GM19099 (cell line): Measurements from ENCODE around the gene SCYL1.

Experiments
- POLR2A ChIP-seq: IDR thresholded peaks from 3 replicates; pipeline ENCODE4 v1.6.1; 2011; ENCODE audit warnings: low read depth; ENCODE audit not compliant: insufficient read length; ENCODE audit errors: extremely low read depth

Gene SCYL1

DNA sequence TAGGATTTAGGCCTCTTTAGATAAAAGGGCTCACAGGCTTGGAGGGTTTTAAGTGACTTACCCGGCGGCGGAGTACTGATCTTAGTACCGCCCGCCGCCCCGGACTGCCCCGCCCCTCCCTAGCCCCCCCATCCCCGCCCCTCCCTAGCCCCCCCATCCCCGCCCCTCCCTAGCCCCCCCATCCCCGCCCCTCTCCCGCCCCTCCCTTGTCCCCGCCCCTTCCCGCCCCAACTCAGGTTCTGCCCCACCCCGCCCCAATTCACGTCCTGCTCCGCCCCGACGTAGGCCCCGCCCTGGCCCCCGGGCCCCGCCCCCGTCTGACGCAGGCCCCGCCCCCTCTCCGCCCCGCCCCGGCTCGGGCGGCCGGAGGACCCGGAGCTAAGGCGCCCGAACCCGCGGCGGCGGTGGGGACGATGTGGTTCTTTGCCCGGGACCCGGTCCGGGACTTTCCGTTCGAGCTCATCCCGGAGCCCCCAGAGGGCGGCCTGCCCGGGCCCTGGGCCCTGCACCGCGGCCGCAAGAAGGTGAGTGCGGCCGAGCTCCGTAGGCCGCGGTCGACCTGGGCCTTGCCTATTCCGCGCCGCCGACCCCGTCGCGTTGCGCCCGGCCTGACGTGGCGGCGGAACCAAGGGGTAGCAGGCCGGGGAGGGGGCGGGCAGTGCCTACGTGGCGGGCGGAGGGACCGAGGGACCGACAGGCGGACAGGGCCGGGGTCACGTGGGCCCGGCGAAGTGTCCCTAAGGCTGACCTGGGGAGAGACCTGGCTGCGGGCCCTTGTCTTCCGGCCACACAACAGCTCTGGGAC, at the start of gene SCYL1:
Gene SCYL1 (plus strand): TSS at position 343 of the 805 bp plus-strand sequence. CDS start 71 bp downstream, at position 414.
- peak; percentile 62 for TF ChIP-seq POLR2A

DNA sequence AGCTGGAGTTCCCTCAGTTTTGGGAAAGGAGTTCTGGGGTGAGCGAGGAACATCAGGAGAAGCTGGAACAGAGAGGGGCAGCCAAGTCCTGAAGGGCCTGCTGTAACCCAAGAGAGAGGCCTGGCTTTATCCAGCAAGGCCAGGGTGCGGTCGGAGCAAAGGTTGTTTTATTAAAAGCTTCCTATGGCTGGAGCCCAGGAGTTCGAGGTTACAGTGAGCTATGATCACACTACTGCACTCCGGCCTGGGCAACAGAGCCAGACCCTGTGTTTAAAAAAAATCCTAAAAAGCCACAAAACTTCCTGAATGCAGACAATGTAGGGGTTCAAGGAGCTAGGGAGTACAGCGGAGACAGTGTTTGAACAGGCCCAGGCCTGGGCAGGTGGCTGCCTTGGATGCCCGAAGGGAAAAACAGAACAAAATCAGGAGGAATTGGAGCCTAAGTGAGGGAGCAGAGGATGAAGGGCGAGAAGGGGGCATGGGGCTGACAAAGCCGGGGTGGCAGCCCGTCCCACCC, 48.2 kb upstream of the SCYL1 start:
- no peak for TF ChIP-seq POLR2A

DNA sequence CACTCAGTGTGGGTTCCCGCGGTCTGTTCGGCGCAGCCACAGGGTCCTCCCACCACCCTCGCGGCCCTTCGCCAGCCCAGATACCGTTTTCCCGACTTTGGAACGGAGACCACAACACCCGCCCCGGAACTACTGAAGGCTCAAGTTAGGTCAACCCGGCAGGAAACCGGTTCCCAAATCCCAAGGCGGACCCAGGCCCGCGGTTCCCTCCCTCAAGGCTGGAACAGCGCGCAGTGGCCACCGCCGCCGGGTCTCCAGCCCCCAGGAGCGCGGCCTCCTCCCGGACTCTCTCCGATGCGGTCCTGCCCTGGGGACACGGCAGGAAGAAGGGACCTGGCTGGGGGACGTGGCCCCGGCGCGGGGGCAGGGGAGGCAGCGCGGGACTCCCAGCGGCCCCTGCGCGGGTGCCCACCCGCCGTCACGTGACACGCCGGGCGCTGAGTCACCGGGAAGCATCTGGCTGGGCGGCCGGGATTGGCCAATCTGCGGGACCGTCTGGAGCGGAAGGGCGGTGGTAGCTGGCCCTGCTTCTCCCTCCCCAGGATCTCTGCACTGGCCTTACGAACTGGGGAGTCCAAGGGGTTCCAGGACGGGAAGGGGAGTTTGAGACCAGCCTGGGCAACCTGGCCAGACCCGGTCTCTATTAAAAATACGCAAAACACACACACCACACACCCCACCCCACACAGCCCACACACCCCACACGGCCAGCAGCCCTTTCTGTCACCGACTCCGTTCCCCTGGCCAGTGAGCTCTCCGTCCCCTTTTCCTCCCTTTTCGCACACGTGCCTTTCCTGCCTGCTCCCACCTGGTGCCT, 47.5 kb upstream of the SCYL1 start:
- peak; percentile 94 for TF ChIP-seq POLR2A

GRCh38 chr11:65478388-65479183, 46.3 kb upstream of the SCYL1 start:
- no peak for TF ChIP-seq POLR2A

DNA sequence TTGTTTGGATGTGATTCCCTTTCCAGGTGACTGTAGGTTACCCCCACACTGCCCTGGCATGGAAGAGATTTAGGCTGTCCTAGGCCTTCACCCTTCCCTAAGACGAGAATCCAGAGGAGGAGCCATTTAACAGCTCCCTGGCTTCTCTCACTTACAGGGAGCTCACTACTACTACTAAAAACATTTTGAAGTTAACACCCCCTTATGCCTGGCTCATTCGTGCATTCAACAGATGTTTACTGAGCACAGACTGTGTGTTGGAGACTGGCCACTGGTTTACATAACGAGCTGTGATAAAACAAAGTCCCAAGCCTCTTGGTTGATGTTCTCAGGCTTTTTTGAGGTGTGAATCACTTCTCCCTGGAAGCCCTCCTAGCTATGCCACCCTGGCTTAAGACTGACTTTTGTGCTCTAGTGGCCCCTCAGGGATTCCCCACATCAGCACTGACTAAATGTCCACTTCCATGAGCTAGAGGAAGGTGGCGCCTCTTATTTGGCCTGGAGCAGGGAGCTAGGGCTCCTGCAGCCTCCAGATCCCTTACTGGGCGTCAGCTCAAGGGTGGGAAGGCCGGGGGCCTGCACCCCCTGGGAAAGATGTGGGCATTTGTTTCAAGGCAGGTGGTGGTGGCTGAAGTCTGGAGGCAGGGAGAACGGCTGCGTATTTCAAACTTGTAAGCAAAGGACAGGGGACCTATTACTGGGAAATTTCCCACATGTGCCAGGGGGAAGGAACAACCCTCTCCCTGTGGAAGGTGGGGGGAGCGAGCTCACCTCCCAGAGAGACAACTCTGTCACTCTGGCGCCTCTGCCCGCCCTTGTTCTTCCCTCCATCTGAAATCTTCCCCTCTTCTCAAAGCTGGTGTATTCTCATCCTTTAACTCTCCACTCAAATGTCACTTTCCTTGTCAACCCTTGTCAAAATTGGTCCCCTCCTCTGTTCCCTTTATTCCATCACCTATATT, 45.4 kb upstream of the SCYL1 start:
- TF ChIP-seq POLR2A = no peak

GRCh38 chr11:65482306-65482850, 42.5 kb upstream of the SCYL1 start:
- no peak for TF ChIP-seq POLR2A

DNA sequence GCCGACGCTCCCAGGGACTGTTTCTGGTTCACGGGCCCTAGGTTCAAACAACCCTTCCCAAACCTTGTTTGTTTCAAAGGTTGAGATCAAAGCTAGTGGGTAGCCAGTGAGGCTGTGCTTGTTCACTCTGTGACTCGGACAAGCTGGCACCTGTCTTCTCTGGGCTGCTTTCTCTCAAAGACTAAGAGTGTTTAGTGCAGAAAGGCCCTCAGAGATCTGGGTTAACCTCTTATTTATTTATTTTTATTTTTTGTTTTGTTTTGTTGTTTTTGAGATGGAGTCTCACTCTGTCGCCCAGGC, 39.0 kb upstream of the SCYL1 start:
- TF ChIP-seq POLR2A = no peak

GRCh38 chr11:65486570-65487466, 38.1 kb upstream of the SCYL1 start:
- TF ChIP-seq POLR2A = no peak

DNA sequence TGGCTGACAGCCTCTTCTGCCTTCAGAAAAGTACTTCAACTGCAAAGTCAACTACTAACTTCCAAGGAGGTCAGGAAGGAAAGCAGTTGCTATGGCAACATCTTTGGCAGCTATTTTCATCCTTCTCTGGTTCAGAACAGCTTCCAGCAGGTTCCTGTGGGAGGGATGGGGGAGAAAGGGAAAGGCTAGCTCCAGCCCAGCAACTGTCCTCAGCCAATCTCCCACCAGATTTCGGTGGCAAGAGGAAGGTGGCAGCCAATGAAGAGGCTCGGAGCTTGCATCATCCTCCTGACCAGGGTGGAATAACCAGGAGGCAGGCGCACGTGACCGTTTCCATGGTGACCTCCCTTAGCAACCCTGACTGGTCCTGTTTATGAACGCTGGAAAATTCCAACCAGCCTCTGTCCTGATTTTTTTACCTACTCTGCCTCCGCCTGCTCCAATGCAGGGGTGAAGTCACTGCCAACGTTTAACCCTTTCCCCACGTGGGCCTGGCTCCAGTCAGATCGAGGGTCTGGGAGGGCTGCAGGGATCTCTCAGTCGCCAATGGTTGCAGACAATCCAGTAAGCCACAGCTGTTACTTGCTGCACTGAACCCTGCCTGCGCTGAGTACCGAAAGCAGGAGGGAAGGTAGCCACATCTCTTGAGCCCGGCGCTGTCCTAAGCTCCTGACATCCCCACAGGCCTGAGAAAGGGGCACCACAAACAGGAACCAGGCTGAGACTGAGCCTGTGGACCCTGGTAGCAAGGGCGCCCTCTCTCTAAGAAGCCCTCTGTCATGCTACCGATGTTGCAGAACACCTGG, 37.2 kb upstream of the SCYL1 start:
- no peak for TF ChIP-seq POLR2A

DNA sequence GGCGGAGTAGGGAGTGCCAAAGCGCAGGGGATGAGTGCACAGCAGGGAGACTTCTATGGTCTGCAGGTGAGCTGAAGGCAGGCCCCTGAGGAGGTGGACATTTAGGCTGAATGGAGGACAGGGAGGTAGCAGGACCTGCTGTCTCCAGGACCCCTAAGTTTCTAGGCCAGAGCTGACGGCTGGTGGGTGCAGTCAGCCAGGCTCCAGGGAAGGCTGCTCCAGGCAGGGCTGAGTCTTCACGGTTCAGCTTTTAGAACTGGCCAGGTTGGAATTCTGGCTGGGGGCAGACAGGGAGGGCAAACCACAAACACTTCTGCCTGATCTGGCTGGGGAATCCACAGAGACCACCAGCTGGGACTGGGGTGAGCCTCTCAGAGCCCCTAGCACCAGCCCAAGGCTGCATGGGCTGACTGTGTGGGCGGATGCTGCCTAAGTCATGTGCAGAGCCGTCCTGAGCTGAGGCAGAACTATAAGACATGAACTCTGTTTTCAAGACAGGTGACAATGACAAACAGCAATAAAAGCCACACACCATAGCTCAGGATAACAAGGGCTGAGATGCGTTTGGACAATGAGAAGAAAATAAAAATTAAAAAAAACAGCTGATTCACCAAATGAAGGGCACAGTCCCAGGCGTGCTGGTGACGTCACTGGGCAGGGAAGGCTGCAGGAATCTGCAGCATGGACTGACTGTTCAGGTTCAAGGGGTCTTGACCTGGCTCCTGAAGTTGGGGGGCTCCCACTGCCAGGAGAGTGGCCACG, 36.4 kb upstream of the SCYL1 start:
- no peak for TF ChIP-seq POLR2A

DNA sequence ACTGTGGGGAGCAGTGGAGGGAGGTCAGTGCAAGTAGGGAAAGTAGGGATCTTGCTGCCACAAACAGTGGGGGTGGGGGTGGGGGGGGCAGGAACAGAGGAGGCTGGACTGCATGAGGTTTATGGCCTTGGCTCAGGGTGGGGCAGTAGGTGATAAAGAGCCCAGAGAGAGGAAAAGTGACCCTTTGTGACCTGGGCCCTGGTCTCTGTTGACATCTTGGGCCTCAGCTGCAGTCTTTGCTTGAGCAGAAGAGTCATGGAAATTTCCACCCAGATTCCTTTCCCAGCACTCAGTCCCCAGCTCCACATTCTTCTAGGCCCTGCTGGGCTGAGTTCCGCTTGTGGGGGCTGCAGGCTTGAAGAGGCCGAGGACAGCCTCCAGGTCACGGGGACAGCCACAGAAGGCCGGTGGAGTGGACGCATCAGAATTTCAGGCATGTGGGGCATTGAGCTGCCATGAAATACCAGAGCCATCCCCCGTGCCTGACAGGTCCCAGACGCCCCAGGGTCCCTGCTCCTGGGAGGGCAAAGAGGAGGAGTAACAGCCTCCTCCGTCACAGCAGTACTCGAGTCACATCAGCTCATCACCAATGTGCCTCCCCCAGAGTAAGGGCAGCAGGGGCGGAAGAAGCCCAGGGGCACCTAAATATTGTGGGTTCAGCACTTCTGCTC, 35.7 kb upstream of the SCYL1 start:
- TF ChIP-seq POLR2A = no peak
